Left kidney (tissue), 2 donors: ENCODE results near the gene PCYOX1L. TPM values are rescaled to one million over a fixed set of nuclear protein-coding genes. Genes with fewer than 3 reads are reported as not detected.

Experiments used
- DNase-seq: peaks from one replicate; pipeline ENCODE4 v3.0.0-alpha.2; 2013
- polyA plus RNA-seq: library from polyadenylated mRNA; unstranded; fragments of 120-200 nt; gene quantifications from one replicate; pipeline ENCODE4 v1.2.1, GENCODE V29; 2013; ENCODE audit not compliant: insufficient read length

The PCYOX1L gene
- polyA plus RNA-seq, 1 donor, result 19.2 TPM

DNA sequence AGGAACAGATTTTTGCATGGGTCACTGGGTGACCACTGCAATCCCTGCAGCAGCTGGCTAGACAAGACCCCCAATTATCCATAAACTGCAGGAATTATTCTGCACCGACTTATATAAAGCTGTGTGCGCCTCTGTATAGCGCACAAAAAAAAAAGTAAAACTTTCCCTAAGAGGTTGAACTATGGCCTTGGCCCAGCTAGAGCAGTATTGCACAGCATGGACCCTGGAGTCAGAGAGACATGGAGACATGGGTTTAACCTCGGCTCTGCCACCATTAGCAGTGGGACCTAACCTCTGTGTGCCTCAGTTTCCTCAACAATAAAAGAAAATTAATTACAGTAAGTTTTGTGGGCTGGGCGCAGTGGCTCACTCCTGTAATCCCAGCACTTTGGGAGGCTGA, 29.7 kb upstream of the PCYOX1L start:
- no peak for DNase-seq

DNA sequence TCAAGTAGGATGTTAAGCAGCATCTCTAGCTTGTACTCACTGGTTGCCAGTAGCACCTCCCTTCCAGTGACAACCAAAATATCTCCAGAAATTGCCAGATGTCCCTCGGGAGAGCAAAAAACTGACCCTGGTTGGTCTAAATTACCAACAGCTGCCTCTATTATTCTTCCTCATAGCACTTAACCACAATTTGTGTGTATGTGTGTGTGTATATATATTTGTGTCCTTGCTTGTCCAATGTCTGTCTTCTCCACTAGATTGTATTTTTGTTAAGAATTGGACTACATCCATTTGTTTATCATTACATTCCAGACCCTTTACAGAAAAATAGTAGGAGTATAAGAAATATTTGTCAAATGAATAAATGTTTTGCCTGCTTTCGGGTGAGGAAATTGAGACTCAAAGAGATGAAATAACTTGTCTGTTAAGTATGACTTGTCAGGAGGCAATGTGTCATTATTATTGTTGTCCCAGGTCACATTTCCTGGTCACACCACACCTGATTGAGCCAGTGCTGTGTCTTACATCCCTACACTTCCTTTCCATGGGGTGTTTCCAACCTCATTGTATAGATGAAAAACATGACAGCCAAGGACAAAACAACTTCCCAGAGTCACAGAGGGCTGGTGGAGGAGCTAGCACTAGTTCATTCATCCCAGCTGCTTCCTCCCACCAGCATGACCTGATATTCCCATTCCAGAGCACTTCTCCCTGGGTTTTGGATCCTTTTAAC, 24.0 kb upstream of the PCYOX1L start:
- DNase-seq, result no peak

DNA sequence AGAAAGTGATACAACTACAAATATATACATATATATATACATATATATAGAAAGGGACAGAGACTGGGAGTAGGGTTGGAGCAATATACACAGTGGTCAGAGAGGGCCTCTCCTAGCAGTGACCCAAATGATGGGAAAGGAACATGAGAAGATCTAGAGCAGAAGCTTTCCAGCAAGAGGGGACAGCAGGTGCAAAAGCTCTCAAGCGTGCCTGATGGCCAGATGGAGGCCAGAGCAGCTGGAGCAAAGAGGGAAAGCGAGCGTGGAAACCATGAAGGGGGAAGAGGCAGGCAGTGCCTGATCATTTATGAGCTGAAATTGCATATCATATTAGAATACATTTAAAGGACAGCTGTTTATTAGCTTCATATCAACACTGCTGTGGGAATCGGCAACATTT, 20.1 kb upstream of the PCYOX1L start:
- DNase-seq, result no peak

DNA sequence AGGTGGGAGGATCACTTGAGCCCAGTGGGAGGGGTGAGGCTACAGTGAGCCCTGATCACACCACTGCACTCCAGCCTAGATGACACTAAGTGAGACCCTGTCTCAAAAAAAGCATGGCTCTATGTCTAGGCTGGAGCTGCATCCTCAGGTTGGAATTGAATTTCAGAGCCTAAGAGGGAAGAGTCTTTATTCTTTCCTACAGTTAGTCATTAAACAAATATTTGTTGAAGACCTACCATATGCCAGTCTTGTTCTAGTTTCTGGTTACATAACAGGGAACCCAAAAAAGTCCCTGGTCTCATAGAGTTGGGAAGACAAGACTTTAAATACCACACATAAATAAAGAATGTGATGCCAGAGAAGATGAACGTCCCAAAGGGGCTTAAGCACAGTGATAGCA, 19.5 kb upstream of the PCYOX1L start:
- no peak for DNase-seq

DNA sequence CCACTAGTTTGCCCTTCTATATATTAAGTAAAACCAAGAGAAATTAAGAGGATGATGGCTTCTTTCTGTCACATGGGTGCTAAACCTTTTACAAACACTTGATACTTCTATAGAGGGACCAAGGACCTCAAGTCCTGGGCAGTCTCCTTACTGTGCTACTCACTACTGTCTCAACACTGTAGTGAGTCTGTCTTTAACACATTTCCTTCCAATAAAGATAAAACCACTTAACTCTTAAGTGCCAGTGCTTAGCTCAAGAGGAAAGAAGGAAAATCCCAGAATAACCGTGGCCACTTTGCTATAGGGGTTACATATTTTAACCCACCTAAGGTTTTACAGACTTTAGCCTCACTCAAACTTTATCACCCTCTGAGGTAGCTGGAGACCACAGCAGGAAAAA, 16.9 kb upstream of the PCYOX1L start:
- DNase-seq, result no peak

DNA sequence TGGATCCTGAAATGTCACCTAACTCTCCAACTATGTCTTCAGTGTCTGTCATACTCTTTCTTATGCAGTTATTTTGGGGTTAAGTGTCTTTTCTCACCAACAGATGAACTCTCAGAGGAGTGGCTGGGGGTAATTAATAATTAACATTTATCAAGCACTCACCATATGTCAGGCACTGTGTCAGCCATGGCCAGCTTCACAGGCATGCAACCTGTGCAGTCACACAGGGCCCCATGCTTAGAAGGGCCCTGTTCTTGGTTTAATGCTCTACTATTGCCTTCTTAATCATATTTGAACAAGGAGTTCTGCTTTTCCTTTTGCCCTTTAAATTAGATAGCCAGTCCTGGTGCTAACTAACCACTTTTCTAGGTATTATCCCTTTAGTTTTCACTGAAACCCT, 16.0 kb upstream of the PCYOX1L start:
- no peak for DNase-seq

DNA sequence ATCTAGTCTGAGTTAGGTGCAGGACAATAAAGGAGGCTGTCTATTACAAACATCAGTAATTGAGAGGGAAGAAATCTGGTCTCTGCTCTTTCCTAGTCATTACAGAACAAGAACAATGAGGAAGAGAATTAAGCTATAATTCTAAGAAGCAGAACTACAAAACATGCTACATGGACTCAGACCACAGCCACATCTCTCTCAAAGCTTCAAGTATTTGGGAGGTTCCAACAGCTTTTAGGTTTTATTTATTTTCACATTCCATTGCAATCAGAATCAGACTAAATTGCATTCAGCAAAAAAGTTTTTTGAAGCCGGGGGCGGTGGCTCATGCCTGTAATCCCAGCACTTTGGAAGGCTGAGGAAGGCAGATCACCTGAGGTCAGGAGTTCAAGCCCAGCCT, 13.7 kb upstream of the PCYOX1L start:
- no peak for DNase-seq

DNA sequence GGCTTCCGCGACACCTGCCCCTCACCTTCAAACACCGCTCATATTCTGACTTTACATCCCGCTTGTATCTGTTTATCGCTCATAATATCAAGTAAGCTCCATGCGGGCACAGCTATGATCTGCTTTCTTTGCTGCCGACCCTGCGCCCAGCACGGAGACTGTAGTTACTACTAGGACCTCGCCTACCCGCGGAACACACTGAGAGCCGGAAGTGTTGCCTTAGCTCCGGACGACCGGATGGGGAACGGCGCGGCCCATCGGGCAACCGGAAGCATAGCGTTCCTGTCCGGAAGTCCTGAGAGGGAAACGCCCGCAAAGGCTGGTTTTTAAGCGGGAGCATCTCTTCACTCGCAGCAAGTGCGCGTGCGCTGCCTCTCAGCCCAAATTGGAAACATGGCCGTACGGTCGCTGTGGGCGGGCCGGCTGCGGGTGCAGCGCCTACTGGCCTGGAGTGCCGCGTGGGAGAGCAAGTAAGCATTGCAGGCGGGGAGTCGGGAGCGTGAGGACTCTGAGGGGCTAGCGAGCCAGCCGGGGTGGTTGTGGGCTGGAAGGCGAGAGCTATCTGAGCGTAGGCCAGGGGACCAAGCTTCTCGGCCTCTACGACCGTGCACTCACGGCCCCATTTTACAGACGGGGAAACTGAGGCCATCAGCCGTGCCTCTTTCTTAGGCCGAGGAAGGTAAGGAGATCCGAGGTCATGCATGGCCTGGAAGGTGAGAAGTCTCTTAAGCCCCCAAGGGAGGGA, 12.5 kb upstream of the PCYOX1L start, which contains the start of gene GRPEL2:
Gene GRPEL2 (plus strand): TSS at position 353 of the 745 bp plus-strand sequence. CDS start 41 bp downstream, at position 394.
- peak; percentile 95 for DNase-seq

DNA sequence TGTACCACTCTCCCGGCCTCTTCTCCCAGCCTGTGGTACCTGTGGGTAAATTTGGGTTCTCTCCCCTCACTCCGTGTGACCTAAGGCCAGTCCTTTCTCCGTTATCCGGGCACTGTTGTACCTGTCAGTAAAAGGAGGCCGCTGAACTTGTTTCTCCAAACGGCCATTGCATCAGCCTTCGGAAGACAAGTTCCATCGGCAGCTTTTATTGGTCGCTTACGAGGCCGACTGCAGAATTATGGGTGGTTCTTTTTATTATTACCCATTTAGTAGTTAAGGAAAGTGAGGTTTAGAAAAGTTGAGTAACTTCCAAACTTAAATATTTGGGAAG, 12.0 kb upstream of the PCYOX1L start:
- DNase-seq, result no peak

DNA sequence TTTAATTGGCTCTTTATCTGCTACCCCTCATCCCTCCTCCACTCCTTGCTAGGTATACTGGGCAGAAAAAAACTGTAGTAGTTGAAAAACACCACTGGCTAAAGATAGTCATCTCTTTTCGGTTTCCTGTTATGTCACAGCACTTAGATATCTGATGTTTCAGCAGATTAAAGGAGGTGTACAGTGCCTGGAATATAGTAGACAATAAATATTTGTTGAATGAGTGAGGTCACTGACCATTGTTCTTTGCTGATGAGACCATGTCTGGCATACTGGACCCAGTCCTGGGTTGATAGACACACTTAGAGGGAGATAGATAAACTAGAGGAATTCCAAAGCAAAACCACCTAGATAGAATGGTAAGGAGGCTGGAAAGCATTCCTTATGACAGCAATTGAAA, 9.3 kb upstream of the PCYOX1L start:
- no peak for DNase-seq

DNA sequence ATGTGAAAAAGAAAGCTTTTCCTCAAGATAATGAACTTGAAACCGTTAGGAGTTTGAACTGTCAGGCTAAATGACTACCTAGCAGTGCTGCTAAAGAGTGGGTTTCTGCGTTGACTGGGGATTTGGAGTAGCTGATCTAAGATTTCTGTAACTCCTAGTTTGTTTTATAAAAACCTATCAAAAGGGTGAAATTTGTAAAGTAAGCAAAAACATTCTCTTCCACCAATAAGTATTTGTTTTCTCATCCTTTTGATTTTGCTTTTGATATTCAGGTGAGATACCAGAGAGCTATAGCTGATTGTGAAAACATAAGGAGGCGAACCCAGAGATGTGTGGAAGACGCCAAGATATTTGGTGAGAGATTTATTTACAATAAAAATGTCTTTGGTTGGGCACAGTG, 8.5 kb upstream of the PCYOX1L start:
- no peak for DNase-seq

DNA sequence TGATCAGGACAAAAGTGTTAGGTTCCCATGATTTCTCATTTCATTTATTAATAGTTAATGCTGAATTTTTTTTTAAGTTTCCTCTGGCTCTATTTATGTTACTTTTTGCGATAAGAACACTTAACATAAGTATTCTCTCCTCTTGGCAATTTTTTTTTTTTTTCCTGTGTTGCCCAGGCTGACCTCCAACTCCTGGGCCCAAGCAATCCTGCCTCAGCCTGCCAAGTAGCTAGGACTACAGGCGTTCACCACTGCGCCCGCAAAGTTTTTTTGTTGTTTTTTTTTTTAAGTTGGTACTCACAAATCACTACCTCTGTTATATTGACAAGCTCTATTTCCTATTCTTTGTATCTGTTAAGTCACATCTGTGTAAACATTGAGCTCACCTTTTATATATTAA, 5.7 kb upstream of the PCYOX1L start:
- no peak for DNase-seq

DNA sequence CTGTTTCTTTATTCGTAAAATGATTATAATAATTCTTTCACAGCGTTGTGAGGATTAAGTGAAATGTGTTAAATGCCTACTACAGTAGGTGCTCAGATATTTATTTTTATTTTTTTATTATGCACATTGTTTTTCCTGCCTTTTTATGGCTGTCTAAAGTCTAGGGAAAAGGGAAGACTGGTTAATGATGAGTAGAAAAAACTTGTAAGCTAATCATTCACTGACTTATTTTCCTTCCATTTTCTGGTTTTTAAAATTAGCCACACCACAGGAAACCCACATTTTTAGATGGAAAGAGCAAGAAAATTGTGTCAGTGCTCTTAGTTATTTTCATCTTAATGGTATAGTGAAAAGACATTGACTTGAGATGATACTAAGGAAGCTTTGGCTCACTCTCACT, 3.9 kb upstream of the PCYOX1L start:
- DNase-seq, result no peak

DNA sequence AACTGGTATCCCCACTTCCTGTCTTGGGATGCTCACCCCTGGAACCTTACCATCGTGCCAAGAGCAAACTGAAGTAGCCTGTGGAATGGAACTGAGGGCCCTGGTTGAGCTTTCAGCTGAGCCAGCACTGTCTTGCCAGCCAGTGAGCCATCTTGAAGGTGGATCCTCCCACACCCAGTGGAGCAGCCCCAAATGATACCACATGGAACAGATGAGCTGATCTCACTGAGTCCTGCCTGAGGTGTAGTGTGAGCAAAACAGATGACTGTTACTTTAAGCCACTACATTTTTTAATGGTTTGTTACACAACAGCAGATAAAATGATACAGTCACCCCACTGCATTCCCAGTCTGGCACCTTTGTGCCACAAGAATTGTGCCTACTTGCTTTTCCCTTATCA, 2.2 kb upstream of the PCYOX1L start:
- DNase-seq, result no peak

DNA sequence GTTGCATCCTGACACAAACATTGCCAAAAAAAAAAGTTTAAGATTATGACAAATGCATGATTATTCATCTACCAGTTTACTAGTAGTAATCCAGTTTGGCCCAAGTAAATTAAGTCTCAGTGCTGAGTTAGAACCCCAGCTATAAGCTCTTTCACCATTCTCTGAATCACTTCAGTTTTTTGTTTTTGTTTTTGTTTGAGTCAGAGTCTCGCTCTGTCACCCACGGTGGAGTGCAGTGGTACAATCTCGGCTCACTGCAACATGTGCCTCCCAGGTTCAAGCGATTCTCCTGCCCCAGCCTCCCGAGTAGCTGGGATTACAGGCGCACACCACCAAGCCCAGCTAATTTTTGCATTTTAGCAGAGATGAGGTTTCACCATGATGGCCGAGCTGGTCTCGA, 1.5 kb upstream of the PCYOX1L start:
- no peak for DNase-seq

DNA sequence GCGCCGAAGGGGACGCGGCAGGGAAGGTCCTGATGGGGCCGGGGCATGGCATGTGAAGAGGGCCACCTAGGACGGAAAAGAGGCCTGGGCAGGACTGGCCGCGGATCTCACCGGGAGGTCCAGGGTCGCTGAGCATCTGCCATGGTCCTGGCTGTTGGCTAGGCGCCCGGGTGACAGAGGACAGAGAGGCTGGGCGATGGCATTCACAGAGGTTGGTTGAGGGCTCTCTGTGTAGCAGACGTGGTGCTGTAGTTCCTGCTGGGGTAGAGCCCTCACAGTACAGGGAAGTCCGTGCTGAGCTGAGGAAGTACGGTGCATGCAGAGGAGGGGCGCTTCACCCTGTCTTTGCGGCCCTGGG, 427 bp downstream of the PCYOX1L start:
- DNase-seq, result no peak

DNA sequence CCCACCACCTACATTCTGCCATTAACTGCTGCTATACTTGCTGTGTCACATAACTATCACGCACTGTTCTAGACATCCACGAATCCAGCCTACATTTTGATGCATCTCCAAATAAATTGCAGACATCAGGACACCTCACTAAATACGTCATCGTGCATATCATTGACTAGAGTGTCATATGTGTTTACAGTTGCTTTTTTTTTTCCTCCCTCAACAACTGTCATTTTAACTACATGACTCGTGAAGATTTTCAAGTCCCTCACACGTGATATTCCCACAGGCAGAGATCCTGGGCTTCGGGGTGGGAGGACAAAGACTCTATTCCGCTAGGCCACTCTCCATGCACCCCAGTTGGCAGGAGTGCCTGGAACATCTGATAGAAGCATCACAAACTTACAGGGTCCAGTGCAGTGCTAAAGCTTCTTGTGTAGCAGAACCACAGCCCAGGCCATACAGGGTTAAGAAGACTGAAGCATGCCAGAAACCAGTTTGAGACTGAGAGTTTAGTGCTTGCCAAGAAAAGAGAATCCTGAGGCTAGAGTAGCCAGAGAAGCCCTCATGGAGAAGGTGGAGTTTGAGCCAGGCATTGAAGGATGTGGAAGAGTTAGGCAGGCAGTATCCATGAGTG, 1.1 kb downstream of the PCYOX1L start:
- no peak for DNase-seq

DNA sequence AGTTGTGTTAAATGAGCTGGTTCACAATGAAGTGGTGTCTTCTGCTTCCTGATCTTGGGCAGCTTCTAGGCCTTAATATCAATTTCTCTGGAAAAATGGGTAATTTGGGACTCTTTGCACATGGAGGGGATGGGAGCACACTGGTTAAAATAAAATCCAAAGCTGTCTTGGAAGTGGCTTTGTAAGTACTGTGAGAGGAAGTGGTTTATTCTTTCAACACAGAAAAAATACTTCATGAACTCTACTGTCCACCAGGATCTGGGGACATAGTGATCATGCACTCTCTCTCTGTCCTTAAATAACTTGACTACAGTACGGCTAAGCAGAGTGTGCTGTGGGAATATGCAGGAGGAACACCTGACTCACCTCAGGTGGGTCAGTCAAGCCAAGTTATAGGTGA, 2.4 kb downstream of the PCYOX1L start:
- DNase-seq, result no peak

DNA sequence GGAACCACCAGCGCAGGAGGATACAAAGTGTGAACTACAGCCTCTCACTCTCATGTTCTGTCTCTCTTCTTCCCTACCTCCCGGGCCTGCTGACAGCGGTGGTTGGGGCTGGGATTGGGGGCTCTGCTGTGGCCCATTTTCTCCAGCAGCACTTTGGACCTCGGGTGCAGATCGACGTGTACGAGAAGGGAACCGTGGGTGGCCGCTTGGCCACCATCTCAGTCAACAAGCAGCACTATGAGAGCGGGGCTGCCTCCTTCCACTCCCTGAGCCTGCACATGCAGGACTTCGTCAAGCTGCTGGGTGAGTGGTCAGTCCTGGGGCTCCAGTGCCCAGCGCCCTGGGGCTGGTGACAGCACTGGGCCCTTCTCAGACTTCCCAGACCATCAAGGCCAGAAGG, 4.7 kb downstream of the PCYOX1L start:
- DNase-seq, result no peak

DNA sequence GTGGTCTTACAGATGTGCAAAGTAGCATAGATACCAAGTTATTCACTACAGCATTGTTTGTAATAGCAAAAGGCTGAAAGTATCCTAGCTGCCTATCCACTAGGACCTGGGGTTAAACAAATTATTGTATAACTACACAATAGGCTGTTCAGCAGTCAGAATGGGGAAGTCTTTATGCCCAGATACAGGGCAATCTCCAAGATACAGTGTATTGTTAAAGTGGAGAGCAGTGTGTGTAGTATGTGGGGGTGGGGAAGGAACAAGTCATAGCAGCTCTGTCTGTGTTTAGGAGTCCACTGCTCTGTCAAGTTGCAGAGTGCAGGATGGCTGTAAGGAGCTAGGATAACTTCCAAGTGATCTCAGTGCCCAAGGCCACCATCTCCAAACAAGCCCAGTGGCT, 5.5 kb downstream of the PCYOX1L start:
- no peak for DNase-seq

DNA sequence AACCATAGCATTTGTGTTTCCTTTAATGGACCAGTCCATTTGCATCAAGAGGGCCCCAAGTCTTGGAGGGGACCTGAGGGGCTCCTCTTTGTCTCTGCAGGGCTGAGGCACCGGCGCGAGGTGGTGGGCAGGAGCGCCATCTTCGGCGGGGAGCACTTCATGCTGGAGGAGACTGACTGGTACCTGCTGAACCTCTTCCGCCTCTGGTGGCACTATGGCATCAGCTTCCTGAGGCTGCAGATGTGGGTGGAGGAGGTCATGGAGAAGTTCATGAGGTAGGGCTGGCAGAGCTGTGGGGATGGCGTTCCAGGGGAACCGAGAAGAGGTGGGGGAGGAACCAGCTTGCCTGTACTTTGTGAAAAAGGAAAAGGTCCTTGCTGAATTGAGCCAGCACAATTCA, 6.1 kb downstream of the PCYOX1L start:
- DNase-seq, result no peak

DNA sequence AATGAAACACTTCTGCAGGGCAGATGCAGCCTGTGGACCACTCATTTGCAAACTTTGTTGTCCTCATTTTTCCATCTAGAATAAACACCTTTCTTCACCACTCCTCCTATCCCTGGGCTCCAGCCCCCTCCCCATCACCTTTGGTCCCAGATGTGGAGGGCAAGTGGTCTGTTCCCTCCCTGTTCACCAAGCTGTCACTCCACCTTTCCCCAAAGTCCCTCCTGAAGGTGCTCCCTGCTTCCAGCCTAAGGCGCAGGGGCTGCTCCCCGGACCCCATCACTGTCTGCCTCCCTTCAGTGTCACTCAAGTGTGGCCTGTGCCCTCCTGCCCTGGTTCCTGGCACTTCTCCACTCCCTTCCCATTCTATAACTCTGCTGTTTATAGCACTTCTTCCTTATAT, 6.9 kb downstream of the PCYOX1L start:
- no peak for DNase-seq

DNA sequence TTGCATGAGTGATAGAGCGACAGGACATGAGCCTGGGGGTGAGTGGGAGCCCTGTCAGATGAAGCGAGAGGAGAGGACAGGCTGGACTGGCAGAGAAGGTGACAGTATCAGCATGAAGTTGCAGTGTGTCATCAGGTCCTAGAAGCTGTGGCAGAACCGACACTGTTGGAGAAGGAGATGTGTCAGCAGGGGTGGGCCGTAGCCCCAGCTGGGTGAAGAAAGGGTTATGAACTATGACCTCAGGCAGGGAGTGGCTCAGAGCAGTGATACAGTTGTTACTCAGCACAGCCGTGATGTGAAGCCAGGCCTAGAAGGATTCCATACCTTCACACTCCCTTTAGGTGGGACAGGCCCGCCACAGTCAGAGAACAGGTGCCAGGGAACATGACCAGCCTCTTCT, 7.6 kb downstream of the PCYOX1L start:
- DNase-seq, result no peak
